RCC 7860 (cell line): ENCODE measurements around the gene EFTUD2.
A peak's percentile ranks its signal among the peaks of the same experiment; 100 is the strongest.
"Not testable (repeated sequence)": the region's sequence is repeated elsewhere in the genome, so short reads cannot be mapped to it uniquely, and the experiment has no call there.

Source experiments
- DNase-seq: peaks from one replicate; pipeline ENCODE4 v3.0.0-alpha.2; 2015; ENCODE audit warnings: low spot score
- FAIRE-seq: peaks from 2 replicates; lab custom pipeline; 2012; peaks lifted over from hg19 to GRCh38; lab: Jason Lieb, UNC

The EFTUD2 gene

GRCh38 chr17:44850612-44851011 lies 48.6 kb downstream of the EFTUD2 start:
- FAIRE-seq (no peak), DNase-seq (no peak)

- FAIRE-seq (no peak), DNase-seq (no peak)
Observed at GRCh38 chr17:44850025-44850424, 49.2 kb downstream of the EFTUD2 start.

GRCh38 chr17:44848961-44849489 lies 50.2 kb downstream of the EFTUD2 start:
- FAIRE-seq (no peak), DNase-seq (no peak)

- no peak for DNase-seq
- FAIRE-seq, result no peak
Observed at GRCh38 chr17:44848257-44848795, 50.9 kb downstream of the EFTUD2 start.

GRCh38 chr17:44847586-44847985 lies 51.7 kb downstream of the EFTUD2 start, which contains the start of gene HIGD1B:
Gene HIGD1B (plus strand): TSS chr17:44847883. CDS start chr17:44848153, 270 bp downstream.
- DNase-seq (no peak), FAIRE-seq (no peak)

- FAIRE-seq (no peak), DNase-seq (no peak)
Observed at GRCh38 chr17:44846206-44846605, 53.0 kb downstream of the EFTUD2 start.

GRCh38 chr17:44844390-44844830 lies 54.8 kb downstream of the EFTUD2 start:
- FAIRE-seq, result no peak
- no peak for DNase-seq

- DNase-seq (no peak), FAIRE-seq (no peak)
Observed at GRCh38 chr17:44842748-44843147, 56.5 kb downstream of the EFTUD2 start.

GRCh38 chr17:44840936-44841335 lies 58.3 kb downstream of the EFTUD2 start:
- DNase-seq (no peak), FAIRE-seq (no peak)

GRCh38 chr17:44840274-44840673 lies 59.0 kb downstream of the EFTUD2 start:
- FAIRE-seq (no peak), DNase-seq (no peak)

- DNase-seq, result no peak
- FAIRE-seq, result no peak
Observed at GRCh38 chr17:44837196-44837595, 62.0 kb downstream of the EFTUD2 start.

- FAIRE-seq (no peak), DNase-seq (no peak)
Observed at GRCh38 chr17:44832805-44833204, 66.4 kb downstream of the EFTUD2 start.

- no peak for FAIRE-seq
- DNase-seq, result no peak
Observed at GRCh38 chr17:44831371-44831770, 67.9 kb downstream of the EFTUD2 start.

- DNase-seq (no peak), FAIRE-seq (no peak)
Observed at GRCh38 chr17:44830359-44831288, 68.6 kb downstream of the EFTUD2 start.

- DNase-seq, result no peak
- FAIRE-seq, result no peak
Observed at GRCh38 chr17:44829523-44830358, 69.5 kb downstream of the EFTUD2 start, which contains the start of gene GJC1. Gene GJC1 (minus strand): TSS chr17:44830287. CDS start chr17:44805817, 24,470 bp downstream.

GRCh38 chr17:44828919-44829522 lies 70.2 kb downstream of the EFTUD2 start:
- peak; percentile 21 for DNase-seq
- no peak for FAIRE-seq

GRCh38 chr17:44827863-44828262 lies 71.4 kb downstream of the EFTUD2 start:
- DNase-seq (no peak), FAIRE-seq (peak; percentile 40)

- FAIRE-seq, result peak; percentile 81
- peak; percentile 63 for DNase-seq
Observed at GRCh38 chr17:44826123-44826790, 73.0 kb downstream of the EFTUD2 start.

GRCh38 chr17:44825236-44825635 lies 74.0 kb downstream of the EFTUD2 start:
- not testable (repeated sequence) for DNase-seq, FAIRE-seq
